ENCODE data around the gene TRIM26.

Gene TRIM26

GRCh38 chr6:30219244-30219643 is 6.0 kb upstream of the TRIM26 start:
- no peak overlapping the region for H3K4me3 Mint-ChIP-seq
- peaks cover 4% of the 10 kb centered on the region for H3K36me3 Mint-ChIP-seq (ENCODE audit: low read depth)
- H3K27ac Mint-ChIP-seq = no peak overlapping the region
- peaks cover 21% of the 10 kb centered on the region for H3K4me1 Mint-ChIP-seq (ENCODE audit: low read depth)
- no peaks in the 10 kb centered on the region for H3K27me3 Mint-ChIP-seq
- H3K9me3 Mint-ChIP-seq = peaks cover 5% of the 10 kb centered on the region

DNA sequence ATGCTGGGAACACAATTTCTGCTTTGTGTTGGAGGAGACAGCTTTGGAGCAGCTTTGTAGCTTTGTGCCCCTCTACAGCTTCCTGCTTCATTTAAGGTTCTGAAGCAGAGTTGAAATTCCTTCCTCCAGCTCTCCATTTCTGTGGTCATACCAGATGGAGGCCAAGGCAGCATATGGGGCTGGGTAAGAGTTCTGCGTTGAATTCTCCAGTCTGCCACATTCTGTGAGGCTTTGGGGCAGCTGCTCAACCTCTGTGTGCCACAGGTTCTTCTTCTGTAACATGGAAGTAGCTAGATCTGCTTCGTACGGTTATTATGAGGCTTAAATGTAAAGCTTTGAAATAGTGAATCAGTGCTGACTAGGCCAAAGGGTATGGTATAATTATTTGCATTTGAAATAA is 2.9 kb upstream of the TRIM26 start:
- Mint-ChIP-seq H3K27ac (no peak overlapping the region), H3K4me1 (ENCODE audit: low read depth) (peaks cover 44% of the 10 kb centered on the region), H3K27me3 (no peaks in the 10 kb centered on the region), H3K36me3 (ENCODE audit: low read depth) (peaks cover 4% of the 10 kb centered on the region), H3K4me3 (no peak overlapping the region), H3K9me3 (no peaks in the 10 kb centered on the region)

DNA sequence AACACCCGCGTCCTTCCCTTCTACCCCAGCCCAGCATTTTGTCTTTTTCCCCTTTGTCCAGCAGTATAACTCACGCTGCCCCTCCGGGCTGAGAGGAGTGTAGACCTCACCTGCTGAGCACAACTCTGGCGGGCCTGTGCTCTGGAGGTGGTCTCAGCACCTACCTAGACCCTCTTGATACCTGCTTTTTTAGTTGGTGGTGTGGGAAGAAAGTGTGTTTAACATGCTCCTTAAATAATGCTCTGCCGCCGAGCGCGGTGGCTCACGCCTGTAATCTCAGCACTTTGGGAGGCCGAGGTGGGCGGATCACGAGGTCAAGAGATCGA is 1.4 kb upstream of the TRIM26 start:
- Mint-ChIP-seq H3K27me3 (no peaks in the 10 kb centered on the region), H3K36me3 (ENCODE audit: low read depth) (peaks cover 15% of the 10 kb centered on the region), H3K9me3 (no peaks in the 10 kb centered on the region), H3K4me3 (peak overlapping the region; percentile 92), H3K27ac (peak overlapping the region; percentile 97), H3K4me1 (ENCODE audit: low read depth) (peaks cover 55% of the 10 kb centered on the region)

GRCh38 chr6:30213957-30214656 is 901 bp upstream of the TRIM26 start:
- no peaks in the 10 kb centered on the region for H3K27me3 Mint-ChIP-seq
- H3K27ac Mint-ChIP-seq = peak overlapping the region; percentile 97
- no peaks in the 10 kb centered on the region for H3K9me3 Mint-ChIP-seq
- peak overlapping the region; percentile 92 for H3K4me3 Mint-ChIP-seq
- peaks cover 55% of the 10 kb centered on the region for H3K4me1 Mint-ChIP-seq (ENCODE audit: low read depth)
- H3K36me3 Mint-ChIP-seq (ENCODE audit: low read depth) = peaks cover 17% of the 10 kb centered on the region

GRCh38 chr6:30213667-30213956 is 406 bp upstream of the TRIM26 start:
- Mint-ChIP-seq H3K4me1 (ENCODE audit: low read depth) (peaks cover 59% of the 10 kb centered on the region), H3K9me3 (no peaks in the 10 kb centered on the region), H3K4me3 (peak overlapping the region; percentile 92), H3K36me3 (ENCODE audit: low read depth) (peaks cover 22% of the 10 kb centered on the region), H3K27me3 (no peaks in the 10 kb centered on the region), H3K27ac (peak overlapping the region; percentile 97)

DNA sequence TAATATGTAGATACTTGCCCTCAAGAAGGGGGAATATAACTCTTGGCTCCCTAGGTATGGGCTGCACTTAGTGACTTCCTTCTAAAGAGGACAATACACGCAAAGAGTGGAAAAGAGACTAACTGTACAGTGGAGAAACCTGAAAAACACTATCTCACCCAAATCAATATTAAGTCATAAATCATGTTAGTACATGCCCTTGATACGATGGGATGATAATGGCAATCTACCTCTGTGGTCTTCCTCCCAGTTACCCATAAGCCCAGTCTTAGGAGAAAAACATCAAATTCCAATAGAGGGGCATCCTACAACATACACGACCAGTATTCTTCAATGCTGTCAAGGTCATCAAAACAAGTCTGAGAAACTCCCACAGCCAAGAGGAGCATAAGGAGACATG is 1.3 kb downstream of the TRIM26 start:
- Mint-ChIP-seq H3K9me3 (no peaks in the 10 kb centered on the region), H3K27ac (peak overlapping the region; percentile 97), H3K4me1 (ENCODE audit: low read depth) (peaks cover 76% of the 10 kb centered on the region), H3K36me3 (ENCODE audit: low read depth) (peaks cover 32% of the 10 kb centered on the region), H3K27me3 (no peaks in the 10 kb centered on the region), H3K4me3 (peak overlapping the region; percentile 92)

DNA sequence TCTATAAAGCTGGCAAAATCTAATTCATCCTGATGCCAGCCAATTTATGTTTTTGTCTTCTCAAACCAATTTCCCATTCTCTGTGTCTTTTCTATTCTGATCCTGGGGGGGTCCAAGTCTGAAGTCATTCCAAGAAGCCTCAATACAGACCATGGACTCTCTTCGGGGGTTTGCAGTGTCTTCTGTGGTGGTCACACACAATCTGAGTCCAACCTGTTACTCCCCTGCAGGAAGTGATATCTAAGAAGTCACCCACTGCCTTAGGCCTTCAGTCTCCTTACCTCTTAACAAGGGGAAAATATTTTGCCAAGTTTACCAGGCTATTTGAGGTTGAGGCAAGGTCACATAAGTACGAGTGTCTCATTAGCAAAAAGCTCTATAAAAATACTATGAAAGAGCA is 1.9 kb downstream of the TRIM26 start:
- H3K9me3 Mint-ChIP-seq = no peaks in the 10 kb centered on the region
- peaks cover 33% of the 10 kb centered on the region for H3K36me3 Mint-ChIP-seq (ENCODE audit: low read depth)
- no peaks in the 10 kb centered on the region for H3K27me3 Mint-ChIP-seq
- H3K27ac Mint-ChIP-seq = peak overlapping the region; percentile 28
- H3K4me3 Mint-ChIP-seq = peak overlapping the region; percentile 92
- H3K4me1 Mint-ChIP-seq (ENCODE audit: low read depth) = peaks cover 82% of the 10 kb centered on the region

GRCh38 chr6:30207619-30208295 is 5.4 kb downstream of the TRIM26 start:
- no peaks in the 10 kb centered on the region for H3K27me3 Mint-ChIP-seq
- H3K9me3 Mint-ChIP-seq = no peaks in the 10 kb centered on the region
- no peak overlapping the region for H3K27ac Mint-ChIP-seq
- H3K4me1 Mint-ChIP-seq (ENCODE audit: low read depth) = peaks cover 77% of the 10 kb centered on the region
- peaks cover 44% of the 10 kb centered on the region for H3K36me3 Mint-ChIP-seq (ENCODE audit: low read depth)
- no peak overlapping the region for H3K4me3 Mint-ChIP-seq

GRCh38 chr6:30206799-30207618 is 6.2 kb downstream of the TRIM26 start:
- Mint-ChIP-seq H3K27me3 (no peaks in the 10 kb centered on the region), H3K4me3 (no peak overlapping the region), H3K27ac (no peak overlapping the region), H3K4me1 (ENCODE audit: low read depth) (peaks cover 78% of the 10 kb centered on the region), H3K9me3 (no peaks in the 10 kb centered on the region), H3K36me3 (ENCODE audit: low read depth) (peaks cover 51% of the 10 kb centered on the region)

GRCh38 chr6:30206152-30206551 is 7.1 kb downstream of the TRIM26 start:
- Mint-ChIP-seq H3K27me3 (no peaks in the 10 kb centered on the region), H3K9me3 (no peaks in the 10 kb centered on the region), H3K27ac (peak overlapping the region; percentile 42), H3K36me3 (ENCODE audit: low read depth) (peaks cover 53% of the 10 kb centered on the region), H3K4me1 (ENCODE audit: low read depth) (peaks cover 75% of the 10 kb centered on the region), H3K4me3 (no peak overlapping the region)

- Mint-ChIP-seq H3K27me3 (no peaks in the 10 kb centered on the region), H3K4me1 (ENCODE audit: low read depth) (peaks cover 64% of the 10 kb centered on the region), H3K9me3 (no peaks in the 10 kb centered on the region), H3K4me3 (no peak overlapping the region), H3K27ac (no peak overlapping the region), H3K36me3 (ENCODE audit: low read depth) (peaks cover 56% of the 10 kb centered on the region)
Measured at GRCh38 chr6:30204116-30204515, 9.1 kb downstream of the TRIM26 start.

DNA sequence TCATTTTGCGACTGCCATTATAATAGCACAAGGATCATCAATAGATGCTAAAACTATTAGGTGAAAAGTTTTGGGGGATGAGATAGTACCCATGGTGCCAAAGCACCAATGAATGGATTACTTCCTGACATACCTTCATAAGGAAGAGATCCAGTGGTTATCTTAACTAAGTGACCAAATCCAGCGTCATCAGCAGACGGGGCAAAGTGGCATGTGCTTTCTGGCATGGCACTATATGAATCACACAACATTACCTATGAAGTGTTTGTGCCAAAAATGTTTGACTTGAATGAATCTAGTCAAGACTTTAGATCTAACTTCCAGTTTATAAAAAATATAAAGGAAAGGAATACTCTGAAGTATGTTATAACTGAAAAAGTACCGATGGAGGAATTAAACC is 10.8 kb downstream of the TRIM26 start:
- Mint-ChIP-seq H3K27me3 (no peaks in the 10 kb centered on the region), H3K9me3 (no peaks in the 10 kb centered on the region), H3K4me1 (ENCODE audit: low read depth) (peaks cover 47% of the 10 kb centered on the region), H3K4me3 (no peak overlapping the region), H3K36me3 (ENCODE audit: low read depth) (peaks cover 55% of the 10 kb centered on the region), H3K27ac (no peak overlapping the region)

DNA sequence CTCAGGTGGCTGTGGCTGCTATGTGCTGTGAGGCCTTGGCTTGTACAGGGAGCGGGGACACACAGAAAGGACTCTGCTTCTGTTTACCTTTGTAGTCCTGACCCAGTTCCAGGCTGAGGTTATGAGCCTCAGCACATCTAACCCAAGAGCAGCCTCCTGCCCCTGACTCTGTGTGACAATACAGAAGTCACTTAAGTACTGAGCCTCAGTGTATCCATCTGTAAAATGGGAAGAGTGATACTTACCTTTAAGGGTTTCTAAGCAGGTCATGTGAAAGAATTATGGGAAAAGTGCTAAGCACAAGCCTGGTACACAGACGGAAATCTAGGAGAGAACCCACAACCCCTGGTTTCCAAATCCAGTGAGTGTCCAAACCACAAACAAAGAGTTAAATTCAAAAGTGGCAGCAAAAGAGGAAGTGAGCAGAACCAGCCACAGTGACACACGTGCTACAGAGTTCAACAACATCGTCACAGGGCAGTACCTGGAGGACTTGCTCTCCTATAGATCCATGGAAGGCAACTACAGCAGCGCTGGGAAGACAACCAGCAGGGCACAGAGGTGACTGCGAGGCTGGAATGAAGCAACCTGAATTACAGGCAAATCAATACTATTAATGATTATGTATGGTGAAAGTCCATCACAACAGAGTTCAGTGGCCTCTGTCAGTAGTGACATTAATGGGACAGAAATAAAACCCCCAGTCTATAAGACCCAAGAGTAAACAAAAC is 12.5 kb downstream of the TRIM26 start:
- Mint-ChIP-seq H3K9me3 (no peaks in the 10 kb centered on the region), H3K4me1 (ENCODE audit: low read depth) (peaks cover 32% of the 10 kb centered on the region), H3K27ac (peak overlapping the region; percentile 27), H3K27me3 (no peaks in the 10 kb centered on the region), H3K36me3 (ENCODE audit: low read depth) (peaks cover 67% of the 10 kb centered on the region), H3K4me3 (no peak overlapping the region)

DNA sequence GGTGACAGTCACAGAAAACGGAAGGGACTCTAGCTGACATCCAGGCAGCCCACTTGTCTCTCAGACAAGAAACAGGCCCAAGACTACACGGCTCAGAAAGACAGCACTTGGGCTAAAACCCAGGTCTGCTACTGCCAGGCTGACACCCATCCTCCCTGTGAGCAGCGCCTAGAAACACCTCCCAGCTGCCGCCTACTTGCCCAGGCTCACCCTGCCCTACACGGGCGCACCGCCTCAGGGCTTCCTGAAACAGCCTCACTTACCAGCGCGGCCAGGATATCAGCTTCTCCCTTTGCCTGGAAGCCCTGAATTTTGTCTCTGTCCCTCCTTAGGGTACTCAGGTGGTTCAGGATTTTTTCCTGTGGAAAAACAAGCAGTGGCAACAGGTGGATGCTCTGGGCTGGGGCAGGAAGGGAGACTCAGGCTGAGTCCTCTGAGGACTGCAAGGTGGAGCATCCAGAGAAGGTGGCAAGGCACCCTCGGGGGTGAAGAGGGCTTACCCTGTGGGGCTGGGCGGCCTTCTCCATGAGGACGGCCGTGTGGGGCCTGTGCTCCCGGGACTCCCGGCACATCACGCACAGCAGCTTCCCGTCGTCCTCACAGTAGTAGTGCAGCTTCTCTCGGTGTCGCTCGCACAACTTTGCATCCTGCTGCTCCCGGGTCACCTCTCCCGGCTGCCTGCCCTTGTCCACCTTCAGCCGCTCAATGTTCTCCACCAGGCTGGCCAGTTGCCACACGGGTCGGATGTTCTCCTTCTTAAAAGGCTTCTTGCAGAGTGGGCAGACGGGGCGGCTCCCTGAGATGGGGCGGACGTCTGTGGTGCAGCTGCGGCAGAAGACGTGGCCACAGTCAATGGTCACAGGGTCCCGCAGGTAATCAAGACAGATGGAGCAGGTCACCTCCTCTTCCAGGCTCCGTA is 14.8 kb downstream of the TRIM26 start:
- peaks cover 71% of the 10 kb centered on the region for H3K36me3 Mint-ChIP-seq (ENCODE audit: low read depth)

More for the DNA sequence above, 14.8 kb downstream of the TRIM26 start:
- H3K4me1 Mint-ChIP-seq (ENCODE audit: low read depth) = peaks cover 19% of the 10 kb centered on the region
- no peak overlapping the region for H3K4me3 Mint-ChIP-seq
- no peaks in the 10 kb centered on the region for H3K27me3 Mint-ChIP-seq
- no peak overlapping the region for H3K27ac Mint-ChIP-seq
- no peaks in the 10 kb centered on the region for H3K9me3 Mint-ChIP-seq
